HG02981 (cell line): ENCODE results near the gene PSTPIP2.
"Not testable (repeated sequence)": the region's sequence is repeated elsewhere in the genome, so short reads cannot be mapped to it uniquely, and the experiment has no call there.

Experiments
- ATAC-seq: cut with Tn5 transposase; IDR thresholded peaks from one replicate; pipeline ENCODE4 v1.9.1; 2021; ENCODE audit warnings: mild to moderate bottlenecking, moderate library complexity; ENCODE audit not compliant: unreplicated experiment

PSTPIP2 gene

GRCh38 chr18:45993438-45993837 is 78.6 kb downstream of the PSTPIP2 start:
- ATAC-seq: no peak

DNA sequence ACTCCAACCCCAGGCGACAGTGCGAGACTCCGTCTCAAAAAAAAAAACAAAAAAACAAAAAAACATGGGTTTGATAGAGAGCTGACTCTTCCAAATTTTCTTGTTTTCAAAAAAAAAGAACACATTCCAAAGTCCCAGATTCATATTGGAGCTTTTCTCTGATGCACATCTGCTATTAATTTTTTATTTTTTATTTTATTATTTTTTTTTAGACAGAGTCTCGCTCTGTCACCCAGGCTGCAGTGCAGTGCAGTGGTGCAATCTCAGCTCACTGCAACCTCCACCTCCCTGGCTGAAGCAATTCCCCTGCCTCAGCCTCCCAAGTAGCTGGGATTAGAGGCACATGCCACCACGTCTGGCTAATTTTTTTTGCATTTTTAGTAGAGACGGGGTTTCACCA is 79.5 kb downstream of the PSTPIP2 start:
- ATAC-seq: not testable (repeated sequence)

DNA sequence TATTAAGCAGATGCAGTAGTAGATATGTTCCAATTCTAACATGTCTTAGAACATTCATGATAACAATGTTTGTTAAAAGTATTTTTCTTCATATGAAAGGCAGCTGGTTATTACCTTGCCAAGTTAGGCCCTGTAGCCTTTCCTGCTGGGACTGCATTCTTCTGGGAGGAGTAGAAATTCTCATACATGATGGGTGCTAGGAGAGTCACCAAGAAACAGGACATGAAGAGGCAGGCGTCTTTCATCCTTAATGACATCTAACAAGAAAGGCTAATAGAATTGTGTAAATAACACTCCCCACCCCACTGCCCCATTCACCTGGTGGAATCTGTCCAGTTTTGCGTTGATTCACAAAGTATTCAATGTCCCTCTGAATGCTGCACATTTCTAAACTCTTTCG is 80.3 kb downstream of the PSTPIP2 start:
- ATAC-seq: no peak

GRCh38 chr18:45984546-45985235 is 87.4 kb downstream of the PSTPIP2 start:
- no peak for ATAC-seq

GRCh38 chr18:45981821-45982220 is 90.2 kb downstream of the PSTPIP2 start:
- ATAC-seq: no peak

DNA sequence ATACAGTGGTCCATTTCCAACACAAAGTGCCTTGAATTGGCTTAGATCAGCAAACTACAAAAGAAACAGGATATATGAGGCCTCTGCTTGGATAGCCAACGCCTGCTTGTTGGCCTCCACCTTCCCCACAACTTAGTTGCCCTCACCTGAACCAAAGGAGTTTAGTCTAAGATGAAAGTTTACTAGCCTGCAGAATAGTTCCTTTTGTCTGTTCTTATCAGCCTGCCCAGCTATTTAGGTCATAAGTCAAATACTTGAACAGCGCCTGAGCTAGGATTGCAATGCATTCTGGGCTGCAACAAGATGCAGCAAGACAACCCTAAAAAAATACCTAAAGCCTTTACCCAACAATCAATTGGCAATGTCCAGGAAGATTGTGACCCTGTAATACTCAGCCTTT is 91.8 kb downstream of the PSTPIP2 start:
- ATAC-seq: no peak

GRCh38 chr18:45978084-45978483 is 94.0 kb downstream of the PSTPIP2 start:
- no peak for ATAC-seq

GRCh38 chr18:45976974-45977373 is 95.1 kb downstream of the PSTPIP2 start:
- ATAC-seq: no peak

DNA sequence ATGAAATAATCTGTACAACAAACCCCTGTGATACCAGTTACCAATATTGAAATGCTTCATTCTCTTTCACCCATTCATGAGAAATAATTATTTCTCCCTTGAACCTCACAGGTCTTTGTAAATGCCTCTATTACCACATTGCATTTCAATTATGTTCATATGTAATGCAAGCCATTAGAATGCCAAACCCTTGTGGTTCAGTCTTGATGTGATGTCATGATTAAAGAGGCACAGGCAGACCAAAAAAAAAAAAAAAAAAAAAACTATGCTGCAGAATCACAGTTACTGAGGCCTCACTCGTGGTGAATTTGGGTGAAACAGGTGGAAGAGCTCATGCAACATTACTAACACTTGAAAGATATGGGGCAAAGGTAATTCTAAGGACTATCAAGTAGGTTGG is 95.5 kb downstream of the PSTPIP2 start:
- no peak for ATAC-seq

DNA sequence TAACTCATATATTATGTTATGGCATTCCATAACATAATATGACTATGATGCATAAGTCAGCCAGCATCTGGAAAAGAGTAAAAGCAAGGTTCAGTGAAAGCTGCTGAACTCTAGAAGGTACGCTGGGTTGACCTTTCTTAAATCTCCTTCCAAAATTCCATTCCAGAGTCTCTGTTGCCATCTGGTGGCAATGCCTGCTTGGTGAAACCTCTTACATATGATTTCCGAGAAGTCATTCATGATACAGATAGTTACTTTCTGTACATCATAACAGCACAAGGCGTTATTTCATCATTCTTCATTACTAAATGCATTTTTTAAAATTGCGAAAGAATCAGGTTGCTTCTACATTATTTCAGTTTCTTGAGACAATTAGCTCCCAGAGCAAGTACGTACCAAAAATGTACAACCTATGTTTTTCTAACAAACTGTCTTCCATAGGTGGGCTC is 97.9 kb downstream of the PSTPIP2 start:
- no peak for ATAC-seq

DNA sequence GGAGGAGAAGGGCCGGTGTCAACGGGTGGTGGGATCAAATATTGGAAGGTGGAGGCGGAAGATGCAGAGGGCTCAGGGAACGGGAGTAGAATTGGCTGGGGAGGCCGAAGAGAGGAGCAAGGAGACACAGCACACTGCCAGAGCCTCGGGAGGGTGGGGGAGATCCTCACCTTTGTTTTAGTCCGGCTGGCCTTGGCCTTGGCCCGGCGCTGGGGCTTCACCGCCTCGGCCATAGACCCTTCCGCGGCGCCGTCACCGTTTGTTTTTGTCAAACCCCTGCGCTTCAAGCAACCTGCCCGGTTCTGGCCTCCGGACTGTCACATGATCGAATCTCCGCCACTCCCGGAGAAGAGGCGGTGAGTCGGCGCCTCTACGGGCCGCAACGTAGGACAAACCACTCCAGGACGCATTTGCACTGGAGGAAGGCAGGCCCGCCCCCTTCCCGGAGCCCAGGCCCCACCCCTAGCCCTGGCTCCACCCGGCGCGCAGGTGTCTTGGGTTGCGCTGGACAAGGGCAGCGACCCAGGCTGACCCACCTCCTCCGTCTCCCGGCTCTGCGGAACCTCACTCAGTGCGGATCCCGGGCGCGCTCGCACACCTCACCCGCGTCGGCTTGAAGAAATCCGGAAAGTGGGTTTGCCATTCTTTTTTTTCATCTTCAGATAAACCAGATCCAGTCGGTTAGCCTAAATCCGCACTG is 104.9 kb downstream of the PSTPIP2 start, which contains the start of gene EPG5:
Gene EPG5, minus strand, starts transcription at position 323 of the 700 bp plus-strand sequence. Its CDS starts 90 bp downstream, at position 233.
- ATAC-seq: peak; percentile 89

- not testable (repeated sequence) for ATAC-seq
Observed at GRCh38 chr18:45964913-45965312, 107.1 kb downstream of the PSTPIP2 start.

GRCh38 chr18:45962866-45963265 is 109.2 kb downstream of the PSTPIP2 start:
- ATAC-seq: no peak

GRCh38 chr18:45962461-45962860 is 109.6 kb downstream of the PSTPIP2 start:
- ATAC-seq: peak; percentile 31

GRCh38 chr18:45959484-45959883 is 112.6 kb downstream of the PSTPIP2 start:
- not testable (repeated sequence) for ATAC-seq

DNA sequence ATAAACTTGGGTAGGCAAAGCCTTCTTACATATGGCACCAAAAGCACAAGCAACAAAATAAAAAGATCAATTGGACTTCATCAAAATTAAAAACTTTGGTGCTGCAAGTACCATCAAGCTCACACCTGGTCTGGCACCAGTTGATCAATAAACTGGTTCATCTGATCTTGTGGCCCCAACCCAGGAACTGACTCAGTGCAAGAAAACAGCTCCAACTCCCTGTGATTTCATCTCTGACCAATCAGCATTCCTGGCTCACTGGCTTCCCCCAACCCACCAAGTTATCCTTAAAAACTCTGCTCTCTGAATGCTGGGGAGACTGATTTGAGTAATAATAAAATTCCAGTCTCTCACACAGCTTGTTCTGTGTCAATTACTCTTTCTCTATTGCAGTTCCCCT is 113.3 kb downstream of the PSTPIP2 start:
- ATAC-seq: no peak

DNA sequence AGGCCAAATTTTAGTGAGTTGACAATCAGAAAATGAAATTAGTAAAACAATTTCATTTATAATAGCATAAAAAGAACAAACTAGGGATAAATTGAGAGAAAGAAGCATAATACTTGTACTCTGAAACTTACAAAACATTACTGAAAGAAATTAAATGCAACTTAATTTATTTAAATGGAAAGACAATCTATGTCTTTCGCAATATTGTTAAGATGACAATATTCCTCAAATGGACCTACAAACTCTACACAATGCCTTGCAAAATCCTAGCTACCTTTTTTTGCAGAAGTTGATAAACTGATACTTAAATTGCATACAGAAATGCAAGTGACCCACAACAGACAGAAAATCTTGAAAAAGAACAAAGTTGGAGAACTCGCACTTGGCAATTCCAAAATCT is 114.0 kb downstream of the PSTPIP2 start:
- ATAC-seq: no peak

DNA sequence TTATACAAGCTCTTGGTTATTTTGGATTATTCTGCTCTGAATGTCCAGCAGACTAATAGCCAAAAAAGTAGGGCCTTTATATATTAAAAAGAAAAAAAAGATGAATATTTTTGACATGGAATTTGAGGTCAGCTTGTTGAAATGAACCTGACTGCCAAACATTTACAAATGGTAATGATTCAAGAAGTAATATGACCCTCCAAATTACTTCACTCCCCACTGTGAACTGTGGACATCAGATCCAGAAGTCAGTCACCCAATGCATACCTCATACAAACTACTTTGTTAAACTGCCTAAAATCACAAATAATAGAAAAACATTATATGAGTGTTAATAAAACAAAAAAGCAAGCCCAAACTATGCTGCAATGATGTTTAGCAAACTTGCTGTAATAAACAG is 115.0 kb downstream of the PSTPIP2 start:
- no peak for ATAC-seq

DNA sequence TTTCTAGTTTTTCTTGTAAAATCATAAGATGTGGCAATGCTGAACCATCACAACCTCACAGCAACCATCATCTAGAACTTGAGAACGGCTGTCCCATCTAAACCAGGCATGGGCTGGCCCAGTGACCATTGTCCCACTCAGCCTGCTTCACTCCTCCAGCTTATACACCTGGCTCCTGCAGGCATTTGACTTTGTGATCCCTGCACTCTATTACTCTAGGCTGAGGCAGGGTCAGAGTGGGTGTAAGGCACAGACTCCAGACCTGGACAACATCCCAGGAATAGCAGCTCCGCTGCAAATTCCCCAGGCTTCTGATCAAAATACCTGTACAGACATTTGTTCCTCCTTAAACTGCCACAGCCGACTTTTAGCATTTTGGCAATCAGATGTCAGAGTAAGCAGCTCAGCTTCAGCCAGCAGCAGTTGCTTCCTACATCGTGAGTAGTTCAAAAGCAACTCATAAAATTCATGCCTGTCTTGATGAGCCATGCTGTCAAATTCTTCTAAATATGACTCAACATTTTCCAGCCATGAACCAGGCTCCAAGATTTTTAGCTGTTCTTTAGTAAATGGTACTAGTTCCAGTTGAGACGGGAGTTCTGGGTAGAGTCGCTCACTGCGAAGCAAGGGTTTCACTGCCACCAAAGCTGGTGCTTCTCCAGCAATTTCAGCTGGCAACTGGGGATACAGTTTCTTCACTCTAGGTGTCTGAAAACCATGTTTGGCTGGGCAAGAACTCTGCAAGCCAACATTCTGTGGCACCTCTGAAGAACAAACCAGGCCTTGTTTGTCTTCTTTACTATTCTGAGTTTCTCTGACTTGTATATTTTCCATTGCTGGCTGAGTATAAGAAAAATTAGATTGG is 117.8 kb downstream of the PSTPIP2 start:
- no peak for ATAC-seq

GRCh38 chr18:45951016-45951714 is 120.9 kb downstream of the PSTPIP2 start:
- ATAC-seq: no peak

- ATAC-seq: no peak
Observed at GRCh38 chr18:45945669-45946068, 126.4 kb downstream of the PSTPIP2 start.
